ENCODE data around the gene CCDC87.

Gene CCDC87

GRCh38 chr11:66636411-66636810 lies 43.5 kb upstream of the CCDC87 start:
- Histone ChIP-seq H3F3A (ENCODE audit: low read depth) (peaks cover 13% of the 10 kb centered on the region), H2AFZ (ENCODE audit: low read length) (no peak overlapping the region), H3K4me1 (ENCODE audit: insufficient read depth, low read length, poor library complexity, severe bottlenecking) (peaks cover 28% of the 10 kb centered on the region), H3K4me3 (ENCODE audit: low read length, poor library complexity, severe bottlenecking) (no peak overlapping the region), H3K9me3 (ENCODE audit: insufficient read depth, low read depth, low read length) (no peaks in the 10 kb centered on the region), H3K9me2 (replicated peaks; ENCODE audit: low read depth, low read length) (no peaks in the 10 kb centered on the region), H3K4me2 (ENCODE audit: low read depth, low read length, poor library complexity, severe bottlenecking) (no peak overlapping the region), H3K79me2 (ENCODE audit: insufficient read depth, low read length) (peaks cover 96% of the 10 kb centered on the region), H3K9ac (ENCODE audit: low read depth, low read length, poor library complexity, severe bottlenecking) (no peak overlapping the region), H4K20me1 (ENCODE audit: insufficient read depth, low read length, poor library complexity, severe bottlenecking) (peaks cover 72% of the 10 kb centered on the region), H3K36me3 (ENCODE audit: insufficient read depth, low read length) (peaks cover 45% of the 10 kb centered on the region), H3K27me3 (ENCODE audit: insufficient read depth, low read length, poor library complexity, severe bottlenecking) (no peaks in the 10 kb centered on the region)
- no peak for TF ChIP-seq EZH2phosphoT487 (IDR thresholded peaks at IDR 0.05; ENCODE audit: borderline replicate concordance)
- no peak for TF ChIP-seq CTCF (conservative IDR thresholded peaks at IDR 0.05; ENCODE audit: low read length)

GRCh38 chr11:66632952-66633351 lies 40.1 kb upstream of the CCDC87 start:
- H3K27me3 ChIP-seq (ENCODE audit: insufficient read depth, low read length, poor library complexity, severe bottlenecking), result no peaks in the 10 kb centered on the region
- H3K4me3 ChIP-seq (ENCODE audit: low read length, poor library complexity, severe bottlenecking), result no peak overlapping the region
- H3K9ac ChIP-seq (ENCODE audit: low read depth, low read length, poor library complexity, severe bottlenecking), result no peak overlapping the region
- H3F3A ChIP-seq (ENCODE audit: low read depth), result peaks cover 13% of the 10 kb centered on the region
- peaks cover 100% of the 10 kb centered on the region for H3K79me2 ChIP-seq (ENCODE audit: insufficient read depth, low read length)
- no peak overlapping the region for H2AFZ ChIP-seq (ENCODE audit: low read length)
- TF ChIP-seq CTCF (conservative IDR thresholded peaks at IDR 0.05; ENCODE audit: low read length), result no peak
- no peak for TF ChIP-seq EZH2phosphoT487 (IDR thresholded peaks at IDR 0.05; ENCODE audit: borderline replicate concordance)
- H3K4me1 ChIP-seq (ENCODE audit: insufficient read depth, low read length, poor library complexity, severe bottlenecking), result peaks cover 9% of the 10 kb centered on the region
- peaks cover 58% of the 10 kb centered on the region for H3K36me3 ChIP-seq (ENCODE audit: insufficient read depth, low read length)
- H4K20me1 ChIP-seq (ENCODE audit: insufficient read depth, low read length, poor library complexity, severe bottlenecking), result peaks cover 75% of the 10 kb centered on the region
- H3K4me2 ChIP-seq (ENCODE audit: low read depth, low read length, poor library complexity, severe bottlenecking), result no peak overlapping the region
- no peaks in the 10 kb centered on the region for H3K9me3 ChIP-seq (ENCODE audit: insufficient read depth, low read depth, low read length)
- no peaks in the 10 kb centered on the region for H3K9me2 ChIP-seq (replicated peaks; ENCODE audit: low read depth, low read length)

- TF ChIP-seq CTCF (conservative IDR thresholded peaks at IDR 0.05; ENCODE audit: low read length), result no peak
- TF ChIP-seq EZH2phosphoT487 (IDR thresholded peaks at IDR 0.05; ENCODE audit: borderline replicate concordance), result no peak
- peaks cover 85% of the 10 kb centered on the region for H4K20me1 ChIP-seq (ENCODE audit: insufficient read depth, low read length, poor library complexity, severe bottlenecking)
- no peak overlapping the region for H3K4me3 ChIP-seq (ENCODE audit: low read length, poor library complexity, severe bottlenecking)
- H3K27me3 ChIP-seq (ENCODE audit: insufficient read depth, low read length, poor library complexity, severe bottlenecking), result no peaks in the 10 kb centered on the region
- no peaks in the 10 kb centered on the region for H3K9me2 ChIP-seq (replicated peaks; ENCODE audit: low read depth, low read length)
- peaks cover 69% of the 10 kb centered on the region for H3K36me3 ChIP-seq (ENCODE audit: insufficient read depth, low read length)
- no peak overlapping the region for H3K9ac ChIP-seq (ENCODE audit: low read depth, low read length, poor library complexity, severe bottlenecking)
- H3K79me2 ChIP-seq (ENCODE audit: insufficient read depth, low read length), result peaks cover 100% of the 10 kb centered on the region
- H2AFZ ChIP-seq (ENCODE audit: low read length), result no peak overlapping the region
- H3K9me3 ChIP-seq (ENCODE audit: insufficient read depth, low read depth, low read length), result no peaks in the 10 kb centered on the region
- H3K4me2 ChIP-seq (ENCODE audit: low read depth, low read length, poor library complexity, severe bottlenecking), result no peak overlapping the region
- H3K4me1 ChIP-seq (ENCODE audit: insufficient read depth, low read length, poor library complexity, severe bottlenecking), result no peaks in the 10 kb centered on the region
- H3F3A ChIP-seq (ENCODE audit: low read depth), result peaks cover 7% of the 10 kb centered on the region
These were observed 39.0 kb upstream of the CCDC87 start for GRCh38 chr11:66631883-66632282.

Measured in Loucy (cell line).